HepG2 (cell line): ENCODE data around the gene LEPROT. TPM values are rescaled to one million over a fixed set of nuclear protein-coding genes. Genes with fewer than 3 reads are reported as not detected.

Experiments
- ATAC-seq: fragments of 200-7000 bp; cut with Tn5 transposase; 3 replicates; pipeline ENCODE4 v1.9.1; 2020; ENCODE audit warnings: mild to moderate bottlenecking, moderate library complexity
- BruUV-seq: library from RNA; stranded (reverse); fragments of 400-500 nt; replicated peaks from 2 replicates; lab custom pipeline; 2021; lab: Mats Ljungman, UMichigan
- CTCF ChIA-PET: fragments of 300-600 bp; formaldehyde crosslinking; extraction: SDS; loops from one replicate; lab custom pipeline; 2021; ENCODE audit warnings: low total read pairs, inconsistent platforms, low intra/inter-chr PET ratio; lab: Yijun Ruan, JAX
- POLR2A ChIA-PET: fragments of 350-600 bp; sonication (Branson Sonifier 250); formaldehyde crosslinking; loops from one replicate; lab custom pipeline; 2020; ENCODE audit warnings: antibody characterized with exemption, inconsistent platforms; lab: Yijun Ruan, JAX
- DNase-seq: peaks from one replicate; pipeline ENCODE4 v3.0.0-alpha.2; 2015; ENCODE audit warnings: low spot score
- FAIRE-seq: peaks from 3 replicates; lab custom pipeline; 2011; peaks lifted over from hg19 to GRCh38; lab: Jason Lieb, UNC
- H2AFZ ChIP-seq: one replicate; pipeline ENCODE4 v1.6.1; 2011; ENCODE audit warnings: low read length, inconsistent platforms
- H3K27ac ChIP-seq: fragments of 300-600 bp; 3 replicates; pipeline ENCODE4 v1.8.0; 2011; ENCODE audit warnings: mixed run types, mild to moderate bottlenecking, mixed read lengths, low read length, inconsistent platforms; ENCODE audit not compliant: insufficient read depth; ENCODE audit errors: extremely low read length
- H3K27me3 ChIP-seq, 2 experiments: fragments of 200-600 bp in 1 of 2; 2 replicates in 1 of 2; 3 replicates in 1 of 2; pipeline versions ENCODE4 v1.6.0 to v1.8.0; 2011; ENCODE audit warnings: low read length in 2 of 2, mild to moderate bottlenecking in 2 of 2, moderate library complexity in 2 of 2, inconsistent platforms in 1 of 2; ENCODE audit not compliant: insufficient read depth in 2 of 2, control insufficient read depth in 1 of 2
- H3K36me3 ChIP-seq, 2 experiments: fragments of 200-600 bp in 1 of 2; replicated peaks in 1 of 2; 2 replicates in 1 of 2; 3 replicates in 1 of 2; pipeline versions ENCODE4 v1.5.1 to v1.8.0; 2011; ENCODE audit warnings: low read length in 2 of 2, inconsistent platforms in 1 of 2; ENCODE audit not compliant: insufficient read depth in 2 of 2, control insufficient read depth in 1 of 2
- H3K4me1 ChIP-seq: 2 replicates; pipeline ENCODE4 v1.5.1; 2012; ENCODE audit warnings: low read length, inconsistent platforms; ENCODE audit not compliant: insufficient read depth
- H3K4me2 ChIP-seq: 2 replicates; pipeline ENCODE4 v1.6.0; 2011; ENCODE audit warnings: low read depth, low read length, inconsistent platforms
- H3K4me3 ChIP-seq, 3 experiments: fragments of 200-600 bp in 1 of 3; sonication (generic), shearing (Covaris generic) in 1 of 3; replicated peaks in 1 of 3; 2 replicates each; pipeline ENCODE4 v1.5.1; 2011 to 2016; ENCODE audit warnings: low read length in 3 of 3, inconsistent platforms in 2 of 3, low read depth in 2 of 3, mild to moderate bottlenecking in 2 of 3, control low read depth in 1 of 3, mixed read lengths in 1 of 3; ENCODE audit not compliant: insufficient read depth in 1 of 3
- H3K79me2 ChIP-seq: one replicate; pipeline ENCODE4 v1.6.1; 2011; ENCODE audit warnings: low read length, inconsistent platforms; ENCODE audit not compliant: insufficient read depth
- H3K9ac ChIP-seq: 2 replicates; pipeline ENCODE4 v1.6.0; 2011; ENCODE audit warnings: mild to moderate bottlenecking, low read depth, low read length, inconsistent platforms; ENCODE audit not compliant: insufficient read depth
- H3K9me3 ChIP-seq: 2 replicates; pipeline ENCODE4 v1.5.1; 2012; ENCODE audit warnings: mild to moderate bottlenecking, low read length
- H4K20me1 ChIP-seq: 2 replicates; pipeline ENCODE4 v1.6.0; 2011; ENCODE audit warnings: inconsistent platforms, mild to moderate bottlenecking, low read length, moderate library complexity; ENCODE audit not compliant: insufficient read depth
- ATF4 ChIP-seq, 2 experiments: fragments of 450-650 bp in 1 of 2; sonication (generic) in 1 of 2; formaldehyde crosslinking; IDR thresholded peaks; 2 replicates each; pipeline versions ENCODE4 v1.5.0 to v1.8.0; 2020 to 2022; ENCODE audit warnings: mild to moderate bottlenecking in 1 of 2, missing genetic modification reagents in 1 of 2
- ETV5 ChIP-seq: IDR thresholded peaks from 2 replicates; pipeline ENCODE4 v1.6.1; 2018; ENCODE audit warnings: missing biosample characterization, missing genetic modification reagents, inconsistent platforms, borderline replicate concordance
- HDAC1 ChIP-seq: sonication (generic); formaldehyde crosslinking; IDR thresholded peaks from 2 replicates; pipeline ENCODE4 v1.5.1; 2020; ENCODE audit warnings: mild to moderate bottlenecking, missing genetic modification reagents
- HMGA1 ChIP-seq: sonication (generic); formaldehyde crosslinking; conservative IDR thresholded peaks from 2 replicates; pipeline ENCODE4 v1.4.0; 2020; ENCODE audit warnings: missing genetic modification reagents
- KDM2A ChIP-seq: sonication (generic); formaldehyde crosslinking; IDR thresholded peaks from 2 replicates; pipeline ENCODE4 v1.4.0; 2020; ENCODE audit warnings: low read depth, missing genetic modification reagents, borderline replicate concordance
- MXD4 ChIP-seq: IDR thresholded peaks from 2 replicates; pipeline ENCODE4 v1.6.1; 2016; ENCODE audit warnings: mild to moderate bottlenecking, missing biosample characterization, missing genetic modification reagents
- TBX2 ChIP-seq: sonication (generic); formaldehyde crosslinking; IDR thresholded peaks from 2 replicates; pipeline ENCODE4 v1.5.0; 2020; ENCODE audit warnings: missing genetic modification reagents, mild to moderate bottlenecking, borderline replicate concordance
- TRIM22 ChIP-seq: fragments of 450-650 bp; IDR thresholded peaks from 2 replicates; pipeline ENCODE4 v1.6.1; 2017
- ZNF264 ChIP-seq: sonication (generic); formaldehyde crosslinking; IDR thresholded peaks from 2 replicates; pipeline ENCODE4 v1.4.0; 2020; ENCODE audit warnings: missing genetic modification reagents
- ZNF274 ChIP-seq: sonication (generic); formaldehyde crosslinking; IDR thresholded peaks from 2 replicates; pipeline ENCODE4 v1.5.1; 2020; ENCODE audit warnings: mild to moderate bottlenecking, missing genetic modification reagents
- ZNF558 ChIP-seq: sonication (generic); formaldehyde crosslinking; IDR thresholded peaks from 2 replicates; pipeline ENCODE4 v1.9.0; 2022; ENCODE audit warnings: mild to moderate bottlenecking, missing genetic modification reagents, borderline replicate concordance
- ZNF574 ChIP-seq: sonication (generic); formaldehyde crosslinking; IDR thresholded peaks from 2 replicates; pipeline ENCODE4 v1.4.0; 2020; ENCODE audit warnings: missing genetic modification reagents
- ZNF605 ChIP-seq: sonication (generic); formaldehyde crosslinking; IDR thresholded peaks from 2 replicates; pipeline ENCODE4 v1.8.0; 2022; ENCODE audit warnings: mild to moderate bottlenecking, missing genetic modification reagents
- ZNF652 ChIP-seq: IDR thresholded peaks from 2 replicates; pipeline ENCODE4 v1.6.1; 2016; ENCODE audit warnings: low read depth, borderline replicate concordance
- ZNF746 ChIP-seq: sonication (generic); formaldehyde crosslinking; IDR thresholded peaks from 2 replicates; pipeline ENCODE4 v1.8.0; 2022; ENCODE audit warnings: mild to moderate bottlenecking, missing genetic modification reagents
- ZSCAN31 ChIP-seq: sonication (generic); formaldehyde crosslinking; IDR thresholded peaks from 2 replicates; pipeline ENCODE4 v1.5.0; 2020; ENCODE audit warnings: low read depth, mild to moderate bottlenecking, missing genetic modification reagents
- in situ Hi-C: cut with HindIII; loops from 2 replicates; pipeline ENCODE4 v1.10.0; 2017; ENCODE audit warnings: low pct_unique_long_range_greater_than_20kb; ENCODE audit not compliant: extremely low pct_ligation_motif_present
- intact Hi-C: fragments of 100-400 bp; cut with micrococcal nuclease; formaldehyde crosslinking; loops from one replicate; pipeline ENCODE4 v1.10.0; 2022; ENCODE audit not compliant: unreplicated experiment
- polyA plus RNA-seq, 8 experiments: library from polyadenylated mRNA; depleted of rRNA in 3 of 8; stranded (reverse) in 7 of 8; unstranded in 1 of 8; fragments of >200 nt; fragmentation: Illumina TruSeq in 4 of 8; extraction: Trizol in 4 of 8; gene quantifications; 2 replicates each; pipeline versions ENCODE4 v1.2.1 to v1.2.3, GENCODE V29; 2011 to 2016; ENCODE audit warnings: low read depth in 4 of 8, missing spikeins in 1 of 8, mixed read lengths in 1 of 8; ENCODE audit not compliant: insufficient read depth in 1 of 8
- total RNA-seq, 5 experiments: library from RNA; depleted of rRNA; stranded (reverse); fragments of >200 nt; fragmentation: Illumina TruSeq; extraction: Trizol; gene quantifications; 2 replicates each; pipeline ENCODE4 v1.2.3, GENCODE V29; 2016; ENCODE audit warnings: low read depth in 1 of 5

LEPROT gene
- total and polyA plus RNA-seq, 2 of the 13 experiments (the other 11 are each of a cell fraction or from before 2014, with no cell fraction given): 36.8 to 51.4 TPM

GRCh38 chr1:65456481-65456880, 36.0 kb downstream of the LEPROT start:
- no peaks in the 10 kb centered on the region for H3K36me3 ChIP-seq
- CTCF ChIA-PET: no interaction called here
- no peak for FAIRE-seq
- no peaks in the 10 kb centered on the region for H4K20me1 ChIP-seq
- ATAC-seq: no peak
- H3K79me2 ChIP-seq: no peaks in the 10 kb centered on the region
- DNase-seq: no peak
- no TSS peak for BruUV-seq
- TF ChIP-seq KDM2A (CRISPR knock-in tag) (no peak), ZNF652 (no peak), ZNF746 (CRISPR knock-in tag) (no peak), ZNF574 (CRISPR knock-in tag) (no peak), TBX2 (CRISPR knock-in tag) (no peak), ZNF558 (no peak), HMGA1 (CRISPR knock-in tag) (no peak), ZNF605 (no peak), HDAC1 (CRISPR knock-in tag) (no peak), ETV5 (no peak), ZNF274 (no peak), ATF4 (CRISPR knock-in tag; IDR thresholded peaks at IDR 0.05) (no peak), MXD4 (CRISPR knock-in tag) (no peak), ZNF264 (CRISPR knock-in tag) (no peak), ZSCAN31 (CRISPR knock-in tag) (no peak), TRIM22 (no peak)
- TF ChIP-seq, all 625 proteins: peak for 0
- Histone ChIP-seq H3K4me3 (no peak overlapping the region), H3K27ac (no peak overlapping the region), H2AFZ (no peak overlapping the region), H3K4me1 (peaks cover 12% of the 10 kb centered on the region), H3K4me2 (no peak overlapping the region), H3K9me3 (no peaks in the 10 kb centered on the region), H3K9ac (no peak overlapping the region), H3K27me3 (no peaks in the 10 kb centered on the region)
- POLR2A ChIA-PET: no interaction called here
- in situ Hi-C loops (no loop called here), intact Hi-C loops (no loop called here)
